KG1 (cell line): ENCODE data around the gene FTO.
A peak's percentile ranks its signal among the peaks of the same experiment; 100 is the strongest.

Source experiments
- DNase-seq: peaks from one replicate; lab custom pipeline; 2025; lab: John Stamatoyannopoulos, UW

The FTO gene

DNA sequence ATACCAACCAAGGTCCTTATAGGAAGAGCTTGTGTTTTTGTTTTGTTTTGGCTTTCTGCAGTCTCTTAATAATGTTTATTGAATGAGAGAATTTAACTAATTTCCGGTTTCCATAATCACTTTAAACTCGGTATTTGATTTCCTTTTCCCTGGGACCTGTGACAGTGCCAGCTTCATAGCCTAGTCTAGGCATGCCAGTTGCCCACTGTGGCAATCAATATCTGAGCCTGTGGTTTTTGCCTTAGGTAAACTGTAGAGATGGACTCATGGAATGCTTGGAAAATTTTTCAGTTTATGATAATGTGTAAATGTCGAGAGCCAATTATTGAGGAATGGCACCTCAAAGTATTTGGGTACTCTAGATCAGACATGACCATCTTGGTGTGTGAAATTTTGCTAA is 78.2 kb downstream of the FTO start:
- no peak for DNase-seq

DNA sequence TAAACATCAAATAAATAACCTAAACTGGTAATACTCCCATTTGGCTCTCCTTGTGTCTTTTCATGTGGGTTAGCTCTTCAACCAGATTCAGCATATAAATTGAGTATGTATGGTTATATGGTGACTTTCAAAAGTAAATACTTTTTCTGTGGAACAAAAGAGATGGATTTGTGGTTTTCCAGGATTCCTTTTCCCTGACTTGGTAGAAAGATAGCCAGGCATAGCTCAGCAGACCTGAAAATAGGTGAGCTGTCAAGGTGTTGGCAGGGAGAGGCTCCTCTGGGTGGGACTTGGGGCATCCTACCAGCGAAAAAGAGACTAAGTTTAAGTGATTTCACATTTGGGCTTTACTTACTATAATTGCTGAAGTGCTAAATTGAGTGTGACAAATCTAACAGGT is 80.3 kb downstream of the FTO start:
- DNase-seq = no peak

DNA sequence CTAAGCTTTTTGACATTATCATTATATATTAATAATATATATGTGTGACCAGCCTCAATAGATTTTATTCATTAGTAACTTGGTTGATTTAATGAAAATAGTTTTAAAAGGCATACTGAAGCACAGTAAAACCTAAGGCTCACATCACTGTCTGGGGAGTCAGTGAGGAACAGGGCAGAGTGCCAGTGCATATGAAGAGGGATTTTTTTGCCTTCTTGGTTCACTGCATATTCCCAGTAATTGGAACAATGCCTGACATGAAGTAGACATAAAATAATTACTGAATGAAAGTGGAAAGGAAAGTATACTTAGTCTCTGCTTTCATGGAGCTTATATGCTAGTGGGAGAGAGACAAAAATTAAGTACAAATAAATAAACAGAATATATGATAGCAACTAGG is 81.1 kb downstream of the FTO start:
- no peak for DNase-seq

DNA sequence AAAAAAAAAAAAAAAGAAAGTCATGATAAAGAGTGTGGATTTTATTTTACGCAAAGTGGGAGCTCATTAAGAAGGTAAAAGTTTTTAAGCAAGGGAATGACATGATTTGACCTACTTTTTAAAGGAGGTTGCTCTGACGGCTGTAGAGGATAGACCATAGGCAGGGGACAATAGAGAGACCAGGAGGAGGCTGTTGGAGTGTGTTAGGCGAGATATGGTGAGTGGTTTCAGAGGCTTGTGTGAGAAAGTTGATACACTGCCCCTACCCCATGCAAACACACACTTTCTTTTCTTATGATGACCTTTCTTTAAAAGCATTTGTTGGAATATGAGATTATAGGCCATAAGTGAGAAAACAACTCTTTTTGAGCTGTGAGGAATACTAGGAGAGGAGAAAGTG is 82.0 kb downstream of the FTO start:
- DNase-seq = no peak

GRCh38 chr16:53787423-53787822 is 83.5 kb downstream of the FTO start:
- no peak for DNase-seq

DNA sequence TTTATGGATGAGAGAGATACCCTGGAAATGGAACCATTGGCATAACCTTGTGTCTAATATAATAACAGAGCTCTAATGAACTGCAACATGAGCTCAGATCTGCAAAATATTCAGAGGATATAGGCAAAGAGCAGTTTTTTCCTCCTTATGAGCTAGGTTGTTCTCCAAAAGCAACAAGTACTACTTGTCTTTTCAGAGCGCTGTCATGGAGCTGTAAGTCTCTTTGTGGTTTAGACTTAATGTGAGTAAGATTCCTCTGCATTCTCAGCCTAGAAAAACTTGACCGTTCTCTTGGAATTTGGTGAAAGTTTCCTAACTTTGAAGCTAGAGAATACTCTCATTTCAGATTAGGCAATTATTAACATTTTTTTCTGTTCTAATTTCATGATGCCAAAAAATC is 85.2 kb downstream of the FTO start:
- no peak for DNase-seq

- no peak for DNase-seq
Observed at GRCh38 chr16:53792161-53792951, 88.4 kb downstream of the FTO start.

DNA sequence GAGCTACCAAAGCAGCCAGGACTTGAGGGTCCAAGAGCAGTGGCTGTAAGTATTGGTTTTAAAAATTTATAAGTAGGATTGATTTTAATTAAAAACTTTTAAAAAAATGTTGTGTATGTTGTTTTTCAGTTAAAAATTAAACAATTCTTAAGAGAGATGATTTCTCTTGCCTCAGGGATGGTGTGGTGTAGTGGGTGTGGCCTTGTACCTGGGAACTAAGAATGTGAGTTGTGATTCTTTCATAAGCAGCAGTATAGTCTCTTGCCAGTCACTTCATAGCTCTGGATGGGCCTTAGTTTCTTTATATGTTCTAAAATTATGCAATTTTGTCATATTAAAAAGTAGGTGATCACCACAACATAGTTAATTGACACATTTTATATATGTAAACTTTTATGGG is 99.5 kb downstream of the FTO start:
- DNase-seq = no peak

GRCh38 chr16:53803998-53804397 is 100.0 kb downstream of the FTO start:
- no peak for DNase-seq

DNA sequence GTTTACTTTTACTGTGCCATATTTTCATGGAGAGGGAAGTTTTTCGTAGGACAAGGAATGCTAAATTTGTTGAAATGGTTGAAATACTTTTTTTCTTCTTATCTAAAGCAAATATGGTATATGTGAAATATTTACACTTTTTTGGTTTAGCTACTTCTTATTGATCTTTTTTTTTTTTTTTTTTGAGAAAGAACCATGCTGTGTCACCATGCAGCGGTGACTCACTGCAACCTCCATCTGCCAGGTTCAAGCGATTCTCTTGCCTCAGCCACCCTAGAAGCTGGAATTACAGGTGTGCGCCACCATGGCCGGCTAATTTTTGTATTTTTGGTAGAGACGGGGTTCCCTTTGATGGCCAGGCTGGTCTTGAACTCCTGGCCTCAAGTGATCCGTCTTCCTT is 100.5 kb downstream of the FTO start:
- no peak for DNase-seq

DNA sequence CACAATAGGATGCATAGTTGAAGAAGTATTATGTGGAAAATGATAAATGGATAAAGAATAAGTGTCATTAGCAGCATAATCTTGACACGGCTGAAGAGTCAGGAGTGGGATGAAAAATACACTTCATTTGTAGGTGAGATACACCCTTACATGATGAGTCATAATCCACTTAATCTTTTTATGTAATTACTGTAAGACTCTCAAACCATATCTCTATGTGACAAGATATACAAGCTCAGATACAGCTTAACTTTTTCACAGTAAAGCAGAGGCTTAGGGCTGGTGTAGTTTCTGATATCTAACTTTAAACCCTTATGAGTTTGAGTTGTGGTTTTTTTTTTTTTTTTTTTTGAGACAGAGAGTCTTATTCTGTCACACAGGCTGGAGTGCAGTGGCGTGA is 101.2 kb downstream of the FTO start:
- DNase-seq = no peak

- DNase-seq = no peak
Observed at GRCh38 chr16:53805752-53806151, 101.8 kb downstream of the FTO start.

GRCh38 chr16:53809088-53809932 is 105.4 kb downstream of the FTO start:
- no peak for DNase-seq

DNA sequence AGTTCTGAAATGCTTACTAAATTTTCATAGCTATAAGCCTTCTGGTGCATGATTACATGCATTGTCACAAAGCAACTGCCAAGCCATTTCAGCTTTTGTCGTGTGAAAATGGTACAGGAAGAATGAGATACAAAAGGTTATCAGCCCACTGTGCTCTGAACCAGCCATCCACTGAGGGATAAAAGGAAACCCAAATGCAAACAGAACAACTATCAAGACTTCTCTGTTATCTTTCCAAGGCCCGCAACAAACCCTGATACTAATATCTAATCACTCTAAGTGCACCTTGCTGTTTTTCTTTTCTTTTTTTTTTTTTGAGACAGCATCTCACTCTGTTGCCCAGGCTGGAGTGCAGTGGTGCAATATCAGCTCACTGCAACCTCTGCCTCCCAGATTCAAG is 109.0 kb downstream of the FTO start:
- no peak for DNase-seq

DNA sequence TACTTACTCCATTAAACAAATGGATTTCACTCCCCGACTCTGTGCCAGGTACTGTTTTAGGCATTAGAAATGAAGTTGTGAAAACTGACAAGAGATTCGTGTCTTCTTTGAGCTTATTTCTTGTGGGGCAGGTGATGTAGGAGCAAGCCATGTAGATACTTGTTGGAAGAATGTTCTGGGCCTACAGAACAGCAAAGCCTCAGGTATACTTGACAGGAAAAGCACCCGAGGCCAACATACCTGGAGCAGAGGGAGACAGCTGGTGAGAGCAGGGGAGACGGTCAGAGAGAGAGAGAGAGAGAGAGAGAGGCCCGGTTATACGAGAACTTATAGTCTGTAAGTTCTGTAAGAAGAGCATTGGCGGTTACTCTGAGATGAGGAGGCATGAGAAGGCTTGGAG is 110.8 kb downstream of the FTO start:
- DNase-seq = no peak

GRCh38 chr16:53816211-53816836 is 112.4 kb downstream of the FTO start:
- DNase-seq = no peak

- DNase-seq = no peak
Observed at GRCh38 chr16:53817117-53817755, 113.3 kb downstream of the FTO start.

DNA sequence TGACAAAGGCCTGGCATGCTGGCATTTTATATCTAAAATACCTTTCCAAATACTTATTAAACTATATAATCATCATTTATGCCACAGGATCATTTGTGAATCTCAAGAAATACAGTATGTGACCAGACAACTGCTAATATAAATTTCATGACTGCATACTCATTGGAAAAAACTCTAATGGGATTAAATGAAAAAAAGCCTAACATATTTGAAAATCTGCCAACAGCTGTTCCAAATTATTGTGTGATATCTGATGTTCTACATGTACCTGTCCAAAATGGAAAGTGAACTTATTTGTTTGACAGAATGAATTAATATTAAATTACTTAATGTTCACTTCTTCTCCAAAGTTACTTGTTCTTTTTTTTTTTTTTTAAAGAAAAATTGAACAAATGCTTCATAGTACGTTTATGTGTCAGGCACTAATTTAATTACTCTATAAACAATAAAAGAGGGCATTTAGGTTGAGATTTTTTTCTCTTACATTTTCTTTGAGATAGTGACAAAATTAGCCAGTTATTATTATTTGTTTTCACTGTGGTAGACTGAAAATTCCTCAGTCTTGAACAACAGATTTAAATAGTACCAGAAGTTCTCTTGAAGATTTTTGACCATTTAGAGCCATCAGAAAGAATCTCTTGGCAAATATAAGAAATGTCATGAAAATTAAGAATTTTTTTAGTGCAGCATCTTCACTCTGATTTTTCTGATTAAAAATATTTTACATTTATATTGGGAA is 114.0 kb downstream of the FTO start:
- DNase-seq = no peak

- no peak for DNase-seq
Observed at GRCh38 chr16:53821487-53821886, 117.5 kb downstream of the FTO start.

GRCh38 chr16:53821957-53822625 is 118.1 kb downstream of the FTO start:
- no peak for DNase-seq

DNA sequence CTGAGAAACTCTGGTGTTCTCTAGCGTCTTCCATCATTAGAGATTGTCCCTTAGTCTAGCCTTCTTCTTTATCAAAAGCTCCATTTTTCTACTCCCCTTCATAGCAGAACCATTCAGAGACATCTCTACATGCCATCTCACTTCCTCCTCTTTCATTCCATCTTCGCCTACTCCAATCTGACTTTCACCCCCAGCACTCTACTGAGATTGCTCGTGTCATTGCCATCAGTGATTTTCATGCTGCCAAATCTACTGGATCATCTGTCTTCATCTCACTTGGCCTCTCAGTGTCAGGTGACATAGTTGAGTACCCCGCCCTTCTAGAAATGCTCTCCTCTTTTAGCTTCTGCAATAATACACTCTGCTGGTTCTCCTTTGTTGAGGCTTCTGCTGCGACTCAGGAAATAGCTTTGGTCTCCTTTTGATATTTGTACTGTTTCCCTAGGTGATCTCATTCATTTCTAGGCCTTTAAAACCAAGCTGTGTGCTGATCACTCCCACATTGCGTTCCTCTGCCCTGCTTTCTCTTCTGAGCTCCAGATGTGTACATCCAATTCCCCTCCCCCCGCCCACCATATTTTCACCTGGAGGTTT is 119.1 kb downstream of the FTO start:
- peak; percentile 6 for DNase-seq
